ENCODE data around the gene PSMD10.

Gene PSMD10, protein sequence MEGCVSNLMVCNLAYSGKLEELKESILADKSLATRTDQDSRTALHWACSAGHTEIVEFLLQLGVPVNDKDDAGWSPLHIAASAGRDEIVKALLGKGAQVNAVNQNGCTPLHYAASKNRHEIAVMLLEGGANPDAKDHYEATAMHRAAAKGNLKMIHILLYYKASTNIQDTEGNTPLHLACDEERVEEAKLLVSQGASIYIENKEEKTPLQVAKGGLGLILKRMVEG

GRCh38 chrX:108091264-108091877, at the start of gene PSMD10, which contains the start of gene ATG4A:
Gene PSMD10 (minus strand): TSS chrX:108091542. CDS start chrX:108091520, 22 bp downstream.
Gene ATG4A (plus strand): TSS chrX:108091778. CDS start chrX:108091827, 49 bp downstream.
- DNase-seq (ENCODE audit: low spot score), result peak; percentile 91

DNA sequence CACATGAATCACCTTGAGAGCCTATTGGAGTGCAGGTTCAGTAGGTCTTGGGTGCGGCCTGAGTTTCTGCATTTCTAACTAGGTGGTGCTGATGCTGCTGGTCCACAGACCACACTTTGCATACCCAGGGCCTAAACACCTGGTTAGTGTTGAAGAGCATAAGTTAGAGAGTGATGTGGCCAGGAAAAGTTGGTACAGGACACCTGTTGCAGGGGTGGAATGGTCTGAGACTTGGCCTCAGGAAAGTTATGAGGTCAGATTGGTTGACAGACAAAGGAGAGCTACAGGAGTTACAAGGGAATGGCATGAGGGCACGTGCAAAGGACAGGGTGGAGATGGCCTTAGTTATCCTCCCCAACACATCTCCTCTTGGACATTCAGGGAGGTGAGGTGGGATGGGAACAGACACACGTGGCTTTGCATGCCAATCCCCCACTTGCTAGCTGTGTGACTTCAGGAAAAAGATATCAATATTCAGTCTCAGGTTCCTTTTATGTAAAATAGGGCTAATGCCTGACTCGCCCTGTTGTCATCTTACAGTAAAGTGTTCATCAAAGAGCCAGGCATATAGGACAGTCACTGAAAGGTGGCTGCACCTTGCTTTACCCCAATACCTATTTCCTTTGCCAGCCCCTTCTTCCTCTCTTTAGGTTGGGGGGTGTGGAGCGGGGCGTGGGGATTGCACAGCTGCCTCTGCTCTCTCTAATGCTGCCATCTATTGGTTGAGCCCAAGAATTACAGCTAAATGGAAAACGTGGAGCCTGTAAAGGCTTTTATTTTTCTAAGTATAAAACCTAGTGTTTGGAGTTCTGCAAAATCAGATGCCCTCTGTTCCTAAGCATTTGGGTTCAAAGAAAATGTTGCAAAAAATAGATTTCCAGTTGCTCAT, 47.7 kb upstream of the PSMD10 start:
- DNase-seq (ENCODE audit: low spot score), result peak; percentile 6

- no peak for DNase-seq (ENCODE audit: low spot score)
Measured at GRCh38 chrX:108134724-108135123, 43.4 kb upstream of the PSMD10 start.

DNA sequence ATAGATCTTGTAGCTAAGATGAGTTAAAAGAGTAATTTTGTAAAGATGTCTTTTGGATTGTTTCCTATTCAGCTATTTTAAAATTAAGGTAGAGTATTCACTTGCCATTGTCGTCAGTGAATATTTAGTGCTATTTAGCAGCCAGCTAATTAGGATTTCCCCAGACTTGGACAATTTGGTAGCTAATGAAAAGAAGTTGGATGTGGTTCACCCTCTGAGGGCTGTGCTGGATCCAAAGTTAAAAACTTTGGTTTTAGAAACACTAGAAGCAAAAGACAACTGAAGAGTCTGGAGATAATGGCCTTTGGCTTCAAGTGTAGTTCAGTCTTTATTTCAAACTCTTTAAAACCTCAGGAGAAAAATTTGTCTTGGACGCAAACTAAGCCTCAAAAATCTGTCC, 41.5 kb upstream of the PSMD10 start:
- DNase-seq (ENCODE audit: low spot score), result no peak

GRCh38 chrX:108132034-108132433, 40.7 kb upstream of the PSMD10 start:
- no peak for DNase-seq (ENCODE audit: low spot score)

DNA sequence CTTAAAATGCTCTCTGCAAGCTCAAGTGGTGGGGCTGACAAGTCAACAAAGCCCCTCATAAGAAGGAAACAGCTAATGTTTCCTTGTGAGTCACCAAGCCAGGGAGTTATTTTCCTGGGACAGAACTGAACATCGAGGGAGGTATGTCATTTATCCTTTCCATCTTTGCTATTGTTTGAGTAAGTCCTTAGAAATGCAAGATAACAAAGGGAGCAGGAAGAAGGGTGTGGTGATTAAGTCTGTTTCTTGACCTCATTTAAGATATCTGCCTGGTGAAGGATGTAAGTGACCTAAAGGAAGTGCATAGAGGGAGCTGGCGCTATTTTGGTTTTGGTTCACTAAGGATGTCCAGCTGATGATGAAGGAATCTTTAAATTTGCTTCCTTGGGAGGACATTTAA, 40.1 kb upstream of the PSMD10 start:
- no peak for DNase-seq (ENCODE audit: low spot score)

DNA sequence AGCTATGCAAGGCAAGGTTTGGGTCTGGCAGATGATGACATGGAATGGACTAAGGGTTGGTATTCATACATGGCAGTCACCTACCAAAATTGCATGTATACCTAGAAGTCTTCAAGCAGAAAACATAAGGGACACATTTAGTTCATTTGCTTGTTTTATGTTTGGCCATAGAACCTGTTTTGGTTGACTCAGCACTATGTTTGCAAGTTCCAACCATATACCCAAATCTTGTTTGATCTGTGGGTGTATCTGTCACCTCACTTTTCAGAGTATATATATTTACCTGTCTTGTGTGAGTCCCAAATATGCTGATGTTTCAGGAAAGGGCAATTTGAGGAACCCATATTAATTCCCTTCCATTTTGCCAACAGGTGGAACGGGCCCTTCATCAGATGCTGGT, 39.5 kb upstream of the PSMD10 start:
- DNase-seq (ENCODE audit: low spot score), result no peak

DNA sequence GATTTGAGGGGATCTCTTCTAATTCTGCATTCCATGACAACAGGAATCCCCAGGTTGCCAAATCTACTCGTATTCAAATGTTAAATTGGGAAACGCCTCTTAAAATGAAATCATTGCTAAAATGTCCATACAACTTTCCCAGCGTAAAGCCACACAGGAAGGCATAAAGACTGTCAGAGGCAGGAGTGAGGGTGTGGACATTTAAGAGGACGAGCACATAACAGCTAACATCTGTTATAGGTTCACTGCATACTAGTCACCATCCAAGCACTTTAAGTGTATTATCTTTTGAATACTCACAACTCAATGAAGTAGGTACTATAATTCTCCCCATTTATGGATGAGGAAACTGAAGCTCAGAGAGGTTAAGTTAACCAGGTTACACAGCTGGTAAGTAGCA, 35.8 kb upstream of the PSMD10 start:
- DNase-seq (ENCODE audit: low spot score), result no peak

DNA sequence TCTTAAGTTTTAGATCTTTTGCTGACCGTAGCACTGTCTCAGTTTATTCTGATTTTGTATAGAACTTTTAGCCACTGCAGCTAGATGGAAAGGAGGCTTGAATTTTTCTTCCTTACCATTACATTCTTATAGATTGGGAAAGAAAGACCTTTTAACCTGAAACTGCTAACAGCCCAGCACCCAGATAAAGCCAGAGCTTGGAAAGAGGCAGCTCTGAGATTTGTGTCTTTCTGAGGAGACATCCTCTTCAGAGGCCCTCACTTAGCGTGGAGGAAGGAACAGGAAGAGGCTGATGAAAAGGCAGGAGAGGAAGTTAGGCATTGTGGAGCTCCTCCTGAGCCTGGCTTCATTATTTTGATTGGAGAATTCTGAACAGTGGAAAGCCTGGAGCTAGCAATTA, 35.3 kb upstream of the PSMD10 start:
- DNase-seq (ENCODE audit: low spot score), result no peak

- DNase-seq (ENCODE audit: low spot score), result no peak
Measured at GRCh38 chrX:108123591-108124366, 32.4 kb upstream of the PSMD10 start.

DNA sequence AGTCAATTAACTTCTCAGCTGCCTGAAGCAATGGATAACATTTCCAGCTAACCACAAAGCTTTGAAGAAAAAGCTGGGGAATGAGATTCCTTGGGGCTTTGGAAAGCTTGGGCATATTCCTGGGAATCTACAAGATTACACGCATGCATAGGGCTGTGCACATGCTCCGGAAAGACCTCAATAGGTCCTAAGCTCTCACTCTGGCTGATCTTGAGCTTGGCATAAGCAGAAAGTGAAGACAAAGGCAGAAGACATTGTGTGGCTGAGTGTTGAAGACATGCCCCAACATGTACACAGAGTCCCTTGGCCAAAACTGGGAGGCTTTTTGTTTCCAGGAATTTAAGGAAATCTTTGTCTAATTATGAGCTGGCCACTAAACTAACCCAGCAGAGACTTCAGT, 31.4 kb upstream of the PSMD10 start:
- DNase-seq (ENCODE audit: low spot score), result no peak

GRCh38 chrX:108121291-108121690, 29.9 kb upstream of the PSMD10 start:
- no peak for DNase-seq (ENCODE audit: low spot score)

GRCh38 chrX:108117988-108118387, 26.6 kb upstream of the PSMD10 start:
- no peak for DNase-seq (ENCODE audit: low spot score)

DNA sequence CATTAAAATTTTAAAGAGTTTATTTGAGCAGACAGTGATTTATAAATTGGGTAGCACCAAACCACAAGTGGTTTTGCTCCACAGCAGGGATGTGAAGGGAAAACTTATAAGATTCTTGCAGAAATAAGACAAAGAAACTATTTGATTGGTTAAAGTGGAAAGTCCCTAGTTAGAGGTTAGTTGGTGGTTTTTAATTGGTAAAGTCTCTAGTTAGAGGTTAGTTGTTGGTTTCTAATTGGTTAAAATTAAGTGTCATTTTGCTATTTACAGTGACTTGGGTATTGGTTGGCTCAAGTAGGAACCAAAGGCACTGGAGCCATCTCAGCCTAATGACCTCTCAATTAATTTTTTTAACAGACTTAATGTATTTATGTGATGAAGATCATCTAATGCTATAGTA, 23.2 kb upstream of the PSMD10 start:
- no peak for DNase-seq (ENCODE audit: low spot score)

DNA sequence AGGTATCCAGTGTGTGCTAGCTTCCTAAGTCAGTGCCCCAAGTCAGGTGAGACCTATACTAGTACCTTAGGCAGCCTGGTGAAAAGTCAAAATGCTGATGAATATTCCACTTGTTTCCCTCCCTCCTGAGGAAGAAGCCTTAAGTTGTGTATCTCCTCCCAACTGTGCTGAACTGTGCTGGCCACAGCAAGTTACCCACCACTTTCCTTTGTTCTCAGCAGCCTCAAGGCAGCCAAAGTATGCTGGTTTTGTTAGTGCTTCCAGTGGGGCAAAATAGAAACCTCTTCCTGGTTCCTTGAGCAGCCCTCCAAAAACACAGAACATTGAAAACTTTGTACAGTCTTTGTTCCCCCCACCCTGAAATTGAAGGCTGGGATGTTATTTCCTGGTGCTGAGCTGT, 14.1 kb upstream of the PSMD10 start:
- no peak for DNase-seq (ENCODE audit: low spot score)

DNA sequence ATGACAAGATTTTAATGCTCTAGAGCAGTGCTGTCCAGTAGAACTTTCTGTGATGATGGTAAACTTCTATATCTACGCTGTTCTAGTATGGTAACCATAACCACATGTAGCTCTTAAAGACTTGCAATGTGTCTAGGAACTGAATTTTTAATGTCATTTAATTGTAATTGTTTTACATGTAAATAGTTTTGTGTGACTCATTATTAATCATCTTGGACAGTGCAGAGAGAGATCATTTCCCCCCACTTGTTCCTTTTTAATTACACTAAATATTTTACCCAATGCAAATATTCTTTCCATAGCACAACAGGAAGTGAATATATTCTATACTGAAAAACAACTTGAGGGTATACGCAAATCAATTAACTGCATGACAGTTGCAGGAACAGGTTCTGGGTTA, 6.0 kb upstream of the PSMD10 start:
- DNase-seq (ENCODE audit: low spot score), result no peak

- DNase-seq (ENCODE audit: low spot score), result peak; percentile 3
Measured at GRCh38 chrX:108091878-108092291, 543 bp upstream of the PSMD10 start.

DNA sequence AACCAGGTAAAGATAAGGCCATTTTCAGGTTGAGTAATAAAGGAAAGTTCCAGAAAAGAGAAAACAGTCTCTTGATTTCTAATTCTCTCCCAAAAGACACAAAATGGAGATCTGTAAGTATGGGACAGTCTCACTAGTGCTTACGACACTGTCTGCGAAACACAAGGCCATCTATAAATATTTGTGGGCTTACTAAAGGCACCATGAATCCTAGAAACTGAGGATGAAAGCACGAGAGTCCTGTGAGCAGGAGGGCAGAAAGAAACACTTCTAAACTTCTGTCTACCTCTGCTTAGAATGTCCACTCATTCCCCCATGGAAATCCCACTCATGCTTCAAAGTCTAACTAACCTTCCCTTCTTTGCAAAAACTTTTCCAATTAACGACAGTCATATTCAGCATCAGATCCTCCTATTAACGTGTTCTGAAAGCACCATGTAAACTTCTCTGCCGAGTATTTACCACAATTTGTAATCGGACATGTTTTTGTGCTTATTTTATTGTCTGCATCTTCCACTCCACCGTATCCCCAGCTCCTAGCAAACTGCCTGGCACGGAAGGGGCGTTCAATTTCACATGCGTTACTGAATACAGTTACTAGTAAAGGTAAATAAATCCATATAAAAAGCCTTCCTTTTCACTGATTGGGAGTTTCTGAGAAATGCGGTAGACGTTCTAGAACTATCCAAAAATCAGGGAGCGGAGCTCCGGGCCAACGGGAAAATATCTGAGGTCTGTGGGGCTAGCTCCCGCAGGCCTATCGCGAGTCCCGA, 665 bp downstream of the PSMD10 start:
- DNase-seq (ENCODE audit: low spot score), result no peak

DNA sequence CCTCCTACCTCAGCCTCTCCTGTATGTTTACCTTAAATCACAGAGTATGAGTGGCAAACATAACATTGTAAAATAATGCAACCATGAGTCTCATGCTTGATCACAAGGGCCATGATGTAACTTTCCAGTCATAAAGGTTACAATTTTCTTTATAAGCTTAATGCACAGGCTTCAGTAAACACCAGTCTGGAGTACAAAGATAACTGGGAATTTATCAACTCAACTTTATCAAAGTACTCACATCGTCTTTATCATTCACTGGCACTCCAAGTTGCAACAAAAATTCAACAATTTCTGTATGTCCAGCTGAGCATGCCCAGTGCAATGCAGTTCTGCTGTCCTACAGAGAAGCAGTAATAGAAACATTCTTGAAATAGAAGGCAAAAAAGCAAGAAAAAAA, 2.8 kb downstream of the PSMD10 start:
- DNase-seq (ENCODE audit: low spot score), result no peak

DNA sequence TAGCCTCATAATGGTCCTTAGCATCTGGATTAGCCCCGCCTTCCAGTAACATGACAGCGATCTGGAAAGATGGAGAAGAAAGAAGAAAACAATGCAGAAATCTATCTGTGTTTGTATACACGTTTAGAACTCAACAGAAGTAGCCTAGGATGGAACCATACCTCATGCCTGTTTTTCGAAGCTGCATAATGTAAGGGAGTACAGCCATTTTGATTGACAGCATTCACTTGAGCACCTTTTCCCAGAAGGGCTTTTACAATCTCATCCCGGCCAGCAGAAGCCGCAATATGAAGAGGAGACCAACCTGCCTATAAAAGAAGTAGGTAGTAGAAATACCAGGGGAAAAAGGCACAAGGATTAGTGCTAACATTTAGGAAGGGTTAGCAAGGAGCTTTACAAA, 3.5 kb downstream of the PSMD10 start:
- no peak for DNase-seq (ENCODE audit: low spot score)

- no peak for DNase-seq (ENCODE audit: low spot score)
Measured at GRCh38 chrX:108081110-108081509, 10.2 kb downstream of the PSMD10 start.
